K562 (cell line): Measurements from ENCODE around the gene PTRH1. TPM values are rescaled to one million over a fixed set of nuclear protein-coding genes. Genes with fewer than 3 reads are reported as not detected.
A peak's percentile ranks its signal among the peaks of the same experiment; 100 is the strongest.

ENCODE experiments used
- ATAC-seq: fragments of 200-7000 bp; cut with Tn5 transposase; 3 replicates; pipeline ENCODE4 v1.9.1; 2020; ENCODE audit warnings: moderate library complexity
- BruUV-seq: library from RNA; stranded (reverse); fragments of 400-500 nt; replicated peaks from 2 replicates; lab custom pipeline; 2021; lab: Mats Ljungman, UMichigan
- CTCF ChIA-PET: fragments of 300-600 bp; formaldehyde crosslinking; extraction: SDS; loops from one replicate; lab custom pipeline; 2021; ENCODE audit warnings: low intra/inter-chr PET ratio; lab: Yijun Ruan, JAX
- POLR2A ChIA-PET: fragments of 300-600, 350-650 bp; sonication (Branson Sonifier 250); formaldehyde crosslinking; extraction: SDS; loops from one replicate; lab custom pipeline; 2021; ENCODE audit warnings: antibody characterized with exemption, inconsistent platforms; lab: Yijun Ruan, JAX
- DNase-seq, 4 experiments: peaks; one replicate each; pipeline versions ENCODE4 v3.0.0 to v3.0.0-alpha.2; 2011 to 2018; ENCODE audit warnings: low spot score in 3 of 4, mixed read lengths in 3 of 4; ENCODE audit errors: extremely low read depth in 1 of 4
- FAIRE-seq: peaks from 2 replicates; lab custom pipeline; 2011; peaks lifted over from hg19 to GRCh38; lab: Jason Lieb, UNC
- H2AFZ ChIP-seq: 2 replicates; pipeline ENCODE4 v1.6.0; 2011; ENCODE audit warnings: low read depth, low read length, control low read depth, inconsistent platforms
- H3K27ac ChIP-seq: fragments of 200-600 bp; 3 replicates; pipeline ENCODE4 v1.8.0; 2011; ENCODE audit warnings: low read depth, mild to moderate bottlenecking, control low read depth, inconsistent platforms, low read length, moderate library complexity, mixed read lengths; ENCODE audit errors: extremely low read depth
- H3K27me3 ChIP-seq, 2 experiments: fragments of 300-600 bp in 1 of 2; 2 replicates in 1 of 2; 3 replicates in 1 of 2; pipeline versions ENCODE4 v1.6.0 to v1.8.0; 2011; ENCODE audit warnings: inconsistent platforms in 2 of 2, low read length in 2 of 2, mild to moderate bottlenecking in 1 of 2, mixed read lengths in 1 of 2, moderate library complexity in 1 of 2; ENCODE audit not compliant: control insufficient read depth in 2 of 2, insufficient read depth in 2 of 2
- H3K36me3 ChIP-seq: fragments of 300-600 bp; 3 replicates; pipeline ENCODE4 v1.8.0; 2011; ENCODE audit warnings: mild to moderate bottlenecking, low read length, inconsistent platforms; ENCODE audit not compliant: control insufficient read depth, insufficient read depth
- H3K4me1 ChIP-seq, 2 experiments: fragments of 200-600 bp in 1 of 2; replicated peaks in 1 of 2; 2 replicates in 1 of 2; 3 replicates in 1 of 2; pipeline versions ENCODE4 v1.5.1 to v1.8.0; 2011; ENCODE audit warnings: inconsistent platforms in 2 of 2, low read length in 2 of 2, mild to moderate bottlenecking in 1 of 2, mixed read lengths in 1 of 2, moderate library complexity in 1 of 2; ENCODE audit not compliant: control insufficient read depth in 2 of 2, insufficient read depth in 2 of 2
- H3K4me2 ChIP-seq: 2 replicates; pipeline ENCODE4 v1.6.1; 2011; ENCODE audit warnings: low read length, control low read depth, inconsistent platforms, mixed read lengths; ENCODE audit not compliant: insufficient read depth
- H3K4me3 ChIP-seq: fragments of 200-600 bp; sonication (generic), shearing (Covaris generic); 2 replicates; pipeline ENCODE4 v1.5.1; 2016; ENCODE audit warnings: control low read depth, inconsistent platforms
- H3K79me2 ChIP-seq: fragments of 200-600 bp; 3 replicates; pipeline ENCODE4 v1.8.0; 2011; ENCODE audit warnings: low read length, inconsistent platforms; ENCODE audit not compliant: control insufficient read depth, insufficient read depth
- H3K9ac ChIP-seq, 2 experiments: 2 replicates each; pipeline versions ENCODE4 v1.6.0 to v1.6.1; 2011; ENCODE audit warnings: low read depth in 2 of 2, low read length in 2 of 2, control low read depth in 1 of 2, inconsistent platforms in 1 of 2, mild to moderate bottlenecking in 1 of 2, mixed read lengths in 1 of 2; ENCODE audit not compliant: insufficient read depth in 1 of 2
- H3K9me1 ChIP-seq: one replicate; pipeline ENCODE4 v1.6.0; 2011; ENCODE audit warnings: inconsistent platforms, mild to moderate bottlenecking, low read length, moderate library complexity; ENCODE audit not compliant: control insufficient read depth, insufficient read depth
- H3K9me3 ChIP-seq: replicated peaks from 2 replicates; pipeline ENCODE4 v1.5.1; 2011; ENCODE audit warnings: low read depth, low read length, inconsistent platforms; ENCODE audit not compliant: control insufficient read depth, insufficient read depth
- H4K20me1 ChIP-seq: replicated peaks from 2 replicates; pipeline ENCODE4 v1.6.1; 2011; ENCODE audit warnings: low read length, inconsistent platforms, mixed read lengths; ENCODE audit not compliant: control insufficient read depth, insufficient read depth
- CREBBP ChIP-seq: IDR thresholded peaks from one replicate; pipeline ENCODE4 v1.6.1; 2012; ENCODE audit warnings: low read depth, mild to moderate bottlenecking, control low read depth, inconsistent platforms, low read length
- ESRRB ChIP-seq: fragments of 250-450 bp; sonication (Bioruptor Pico); IDR thresholded peaks from 2 replicates; pipeline ENCODE4 v1.5.0; 2020; ENCODE audit warnings: mild to moderate bottlenecking, moderate library complexity, borderline replicate concordance
- FOXJ3 ChIP-seq: sonication (generic); formaldehyde crosslinking; IDR thresholded peaks from 2 replicates; pipeline ENCODE4 v1.4.0; 2020; ENCODE audit warnings: mild to moderate bottlenecking, missing genetic modification reagents
- FOXK2 ChIP-seq, 2 experiments: fragments of 450-650 bp; IDR thresholded peaks in 1 of 2; conservative IDR thresholded peaks in 1 of 2; 2 replicates each; pipeline ENCODE4 v1.6.1; 2016; ENCODE audit warnings: low read depth in 2 of 2, mild to moderate bottlenecking in 1 of 2
- KAT2B ChIP-seq: IDR thresholded peaks from one replicate; pipeline ENCODE4 v1.6.1; 2012; ENCODE audit warnings: low read depth, mild to moderate bottlenecking, control low read depth, inconsistent platforms, low read length, moderate library complexity
- KAT7 ChIP-seq: sonication (generic); formaldehyde crosslinking; IDR thresholded peaks from 2 replicates; pipeline ENCODE4 v1.8.0; 2022; ENCODE audit warnings: missing genetic modification reagents, mild to moderate bottlenecking, borderline replicate concordance
- NCOA1 ChIP-seq: fragments of 450-650 bp; IDR thresholded peaks from 2 replicates; pipeline ENCODE4 v1.6.1; 2016; ENCODE audit warnings: low read depth
- PURB ChIP-seq: sonication (generic); formaldehyde crosslinking; IDR thresholded peaks from 2 replicates; pipeline ENCODE4 v1.9.0; 2021; ENCODE audit warnings: low read depth, mild to moderate bottlenecking, missing genetic modification reagents
- SRF ChIP-seq, 2 experiments: fragments of 250-450, 450-650 bp in 1 of 2; sonication (Bioruptor Pico) in 1 of 2; sonication (generic) in 1 of 2; formaldehyde crosslinking; IDR thresholded peaks; 2 replicates each; pipeline versions ENCODE4 v1.5.0 to v1.5.1; 2020 to 2022; ENCODE audit warnings: mild to moderate bottlenecking in 1 of 2, missing genetic modification reagents in 1 of 2
- TEAD1 ChIP-seq, 2 experiments: fragments of 450-650 bp in 1 of 2; sonication (generic) in 1 of 2; formaldehyde crosslinking; IDR thresholded peaks; 2 replicates each; pipeline versions ENCODE4 v1.4.0 to v1.8.0; 2020 to 2022; ENCODE audit warnings: mild to moderate bottlenecking in 2 of 2, missing genetic modification reagents in 1 of 2
- ZNF184 ChIP-seq: sonication (generic); formaldehyde crosslinking; IDR thresholded peaks from 2 replicates; pipeline ENCODE4 v1.5.0; 2020; ENCODE audit warnings: missing genetic modification reagents
- ZNF274 ChIP-seq: IDR thresholded peaks from 2 replicates; pipeline ENCODE4 v1.6.1; 2011; ENCODE audit warnings: low read depth, mild to moderate bottlenecking, low read length, moderate library complexity, borderline replicate concordance
- ZNF695 ChIP-seq: fragments of 450-650 bp; formaldehyde crosslinking; IDR thresholded peaks from 2 replicates; pipeline ENCODE4 v1.4.0; 2020; ENCODE audit warnings: mild to moderate bottlenecking, moderate library complexity
- WGBS: fragments of 100-300 bp; shearing (Covaris generic); methylation state at CpG from one replicate; pipeline ENCODE4 v1.1.6; 2016; ENCODE audit warnings: low coverage, mixed read lengths; ENCODE audit not compliant: insufficient coverage; ENCODE audit errors: missing lambda C conversion rate; 5-methylcytosine and 5-hydroxymethylcytosine counted together
- in situ Hi-C: fragments of 300-500 bp; cut with MboI; formaldehyde crosslinking; loops from 4 replicates; pipeline ENCODE4 v1.15.0; 2018; ENCODE audit warnings: inconsistent platforms, mixed read lengths
- intact Hi-C: fragments of 100-400 bp; cut with micrococcal nuclease; formaldehyde crosslinking; loops from 2 replicates; pipeline ENCODE4 v1.14.2; 2022
- polyA plus RNA-seq, 8 experiments: library from polyadenylated mRNA; depleted of rRNA in 4 of 8; stranded (reverse) in 5 of 8; unstranded in 3 of 8; fragments of >200 nt; fragmentation: Nextera tagmentation in 2 of 8; fragmentation: Illumina TruSeq in 1 of 8; extraction: Ambion mirVana in 2 of 8; extraction: Trizol in 1 of 8; gene quantifications; 2 replicates each; pipeline versions ENCODE4 v1.2.1 to v1.2.3, GENCODE V29; 2011 to 2014; ENCODE audit warnings: inconsistent platforms in 1 of 8, missing spikeins in 1 of 8
- total RNA-seq, 7 experiments: library from RNA; depleted of rRNA in 6 of 7; stranded (reverse); fragments of >200 nt in 6 of 7; fragmentation: Illumina TruSeq in 2 of 7; extraction: Trizol in 2 of 7; gene quantifications; 2 replicates each; pipeline versions ENCODE4 v1.2.1 to v1.2.3, GENCODE V29; 2011 to 2021; ENCODE audit warnings: low replicate concordance in 1 of 7
- TF ChIP-seq, protein P1 (sequence below): IDR thresholded peaks from 2 replicates; pipeline ENCODE4 v1.6.1; 2014; ENCODE audit warnings: antibody characterized with exemption
- TF ChIP-seq, protein P2 (sequence below): conservative IDR thresholded peaks from 2 replicates; pipeline ENCODE4 v1.6.1; 2011; ENCODE audit warnings: low read depth, mild to moderate bottlenecking, low read length; ENCODE audit not compliant: control insufficient read depth
- TF ChIP-seq, protein P3 (sequence below): sonication (generic); formaldehyde crosslinking; IDR thresholded peaks from 2 replicates; pipeline ENCODE4 v1.8.1; 2023; ENCODE audit warnings: mild to moderate bottlenecking, missing genetic modification reagents

PTRH1 gene
- total and polyA plus RNA-seq, 9 of the 15 experiments (the other 6 are each of a cell fraction or from before 2014, with no cell fraction given): 0.63 to 43.1 (median 5.7) TPM

DNA sequence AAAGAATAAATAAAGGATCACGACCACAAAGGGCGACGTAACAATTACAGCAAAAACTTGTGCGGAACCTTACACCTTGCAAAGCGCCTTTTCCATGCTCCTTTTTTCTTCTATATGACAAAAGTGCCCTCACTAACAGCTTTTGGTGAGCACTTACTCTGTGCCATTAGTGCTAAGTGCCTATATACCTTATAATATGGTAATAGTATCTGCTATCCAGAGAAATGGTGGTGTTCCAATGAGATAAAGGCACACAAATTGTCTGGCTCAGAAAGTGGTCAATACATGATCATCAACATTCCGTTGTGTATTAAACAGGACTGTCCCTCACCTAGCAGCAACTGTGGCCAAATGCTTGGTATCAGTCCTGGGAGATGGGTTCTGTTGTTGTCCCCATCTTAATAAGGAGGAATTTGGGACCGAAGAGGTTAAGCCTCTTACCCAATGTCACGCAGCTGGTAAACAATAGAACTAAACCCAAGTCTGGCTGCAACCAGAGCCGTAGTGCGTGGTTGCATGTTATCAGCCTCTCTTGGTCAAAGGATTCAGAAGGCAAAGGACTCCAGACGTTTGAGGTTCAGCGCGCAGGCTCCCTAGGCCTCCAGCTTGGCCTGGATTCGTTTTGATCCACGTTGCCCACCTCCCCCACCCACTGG is 20.2 kb upstream of the PTRH1 start:
- intact Hi-C loops (loop anchor here (1.0 to 10.0 kb wide), 7 partner anchors 50 to 299 kb away; no protein-coding TSS in a partner anchor), in situ Hi-C loops (loop anchor here (5.0 to 10.0 kb wide), 5 partner anchors 47 to 233 kb away; partner anchors contain the start of gene ST6GALNAC4)
- no peaks in the 10 kb centered on the region for H3K9me1 ChIP-seq
- H3K4me2 ChIP-seq: no peak overlapping the region; the same call in 1 of the 2 replicates
- WGBS: 9% methylated on average over 15 of the region's 15 CpGs
- H2AFZ ChIP-seq: no peak overlapping the region
- H3K4me1 ChIP-seq: peaks cover 10 to 42% of the 10 kb centered on the region in 2 experiments
- H3K27me3 ChIP-seq: no peaks in the 10 kb centered on the region
- no peak overlapping the region for H3K27ac ChIP-seq
- POLR2A ChIA-PET: interaction anchor here (0.6 to 1.4 kb wide), 6 partner anchors 12 to 183 kb away, joined by 3 to 6 read pairs (median 3); no protein-coding TSS in a partner anchor
- H3K4me3 ChIP-seq: peak overlapping the region; percentile 74; the same call in 1 of the 2 replicates
- CTCF ChIA-PET: interaction anchor here (0.6 to 3.4 kb wide), 10 partner anchors 49 to 530 kb away, joined by 3 to 49 read pairs (median 10); partner anchors contain the start of genes CDK9 and ST6GALNAC4
- no peaks in the 10 kb centered on the region for H3K36me3 ChIP-seq
- peaks cover 4% of the 10 kb centered on the region; the same call in 2 of the 3 replicates for H3K79me2 ChIP-seq
- no TSS peak for BruUV-seq
- DNase-seq (no peak), ATAC-seq (no peak), FAIRE-seq (no peak)
- no peaks in the 10 kb centered on the region; the same call in 1 of the 2 replicates for H4K20me1 ChIP-seq
- H3K9ac ChIP-seq: 0 out of 4 replicates have a peak overlapping the region, but pooled peaks of 1 of the 2 experiments have one; percentile 12
- H3K9me3 ChIP-seq: no peaks in the 10 kb centered on the region
- no peak for TF ChIP-seq KAT2B
- TF ChIP-seq FOXK2 (conservative IDR thresholded peaks at IDR 0.05 in 1 of 2, IDR thresholded peaks at IDR 0.05 in 1 of 2; ENCODE audit: low read depth in 2 of 2): peak; percentile 38 to 40; a peak in 1 of 4 replicates
- TF ChIP-seq, protein P1, sequence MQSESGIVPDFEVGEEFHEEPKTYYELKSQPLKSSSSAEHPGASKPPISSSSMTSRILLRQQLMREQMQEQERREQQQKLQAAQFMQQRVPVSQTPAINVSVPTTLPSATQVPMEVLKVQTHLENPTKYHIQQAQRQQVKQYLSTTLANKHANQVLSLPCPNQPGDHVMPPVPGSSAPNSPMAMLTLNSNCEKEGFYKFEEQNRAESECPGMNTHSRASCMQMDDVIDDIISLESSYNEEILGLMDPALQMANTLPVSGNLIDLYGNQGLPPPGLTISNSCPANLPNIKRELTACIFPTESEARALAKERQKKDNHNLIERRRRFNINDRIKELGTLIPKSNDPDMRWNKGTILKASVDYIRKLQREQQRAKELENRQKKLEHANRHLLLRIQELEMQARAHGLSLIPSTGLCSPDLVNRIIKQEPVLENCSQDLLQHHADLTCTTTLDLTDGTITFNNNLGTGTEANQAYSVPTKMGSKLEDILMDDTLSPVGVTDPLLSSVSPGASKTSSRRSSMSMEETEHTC: no peak
- no peak for TF ChIP-seq PURB (CRISPR knock-in tag)
- TF ChIP-seq SRF (CRISPR knock-in tag; IDR thresholded peaks at IDR 0.05): no peak
- TF ChIP-seq TEAD1 (CRISPR knock-in tag; IDR thresholded peaks at IDR 0.05): no peak
- no peak for TF ChIP-seq KAT7
- TF ChIP-seq, protein P2, sequence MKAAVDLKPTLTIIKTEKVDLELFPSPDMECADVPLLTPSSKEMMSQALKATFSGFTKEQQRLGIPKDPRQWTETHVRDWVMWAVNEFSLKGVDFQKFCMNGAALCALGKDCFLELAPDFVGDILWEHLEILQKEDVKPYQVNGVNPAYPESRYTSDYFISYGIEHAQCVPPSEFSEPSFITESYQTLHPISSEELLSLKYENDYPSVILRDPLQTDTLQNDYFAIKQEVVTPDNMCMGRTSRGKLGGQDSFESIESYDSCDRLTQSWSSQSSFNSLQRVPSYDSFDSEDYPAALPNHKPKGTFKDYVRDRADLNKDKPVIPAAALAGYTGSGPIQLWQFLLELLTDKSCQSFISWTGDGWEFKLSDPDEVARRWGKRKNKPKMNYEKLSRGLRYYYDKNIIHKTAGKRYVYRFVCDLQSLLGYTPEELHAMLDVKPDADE: no peak
- no peak for TF ChIP-seq ZNF274
- TF ChIP-seq, protein P3, sequence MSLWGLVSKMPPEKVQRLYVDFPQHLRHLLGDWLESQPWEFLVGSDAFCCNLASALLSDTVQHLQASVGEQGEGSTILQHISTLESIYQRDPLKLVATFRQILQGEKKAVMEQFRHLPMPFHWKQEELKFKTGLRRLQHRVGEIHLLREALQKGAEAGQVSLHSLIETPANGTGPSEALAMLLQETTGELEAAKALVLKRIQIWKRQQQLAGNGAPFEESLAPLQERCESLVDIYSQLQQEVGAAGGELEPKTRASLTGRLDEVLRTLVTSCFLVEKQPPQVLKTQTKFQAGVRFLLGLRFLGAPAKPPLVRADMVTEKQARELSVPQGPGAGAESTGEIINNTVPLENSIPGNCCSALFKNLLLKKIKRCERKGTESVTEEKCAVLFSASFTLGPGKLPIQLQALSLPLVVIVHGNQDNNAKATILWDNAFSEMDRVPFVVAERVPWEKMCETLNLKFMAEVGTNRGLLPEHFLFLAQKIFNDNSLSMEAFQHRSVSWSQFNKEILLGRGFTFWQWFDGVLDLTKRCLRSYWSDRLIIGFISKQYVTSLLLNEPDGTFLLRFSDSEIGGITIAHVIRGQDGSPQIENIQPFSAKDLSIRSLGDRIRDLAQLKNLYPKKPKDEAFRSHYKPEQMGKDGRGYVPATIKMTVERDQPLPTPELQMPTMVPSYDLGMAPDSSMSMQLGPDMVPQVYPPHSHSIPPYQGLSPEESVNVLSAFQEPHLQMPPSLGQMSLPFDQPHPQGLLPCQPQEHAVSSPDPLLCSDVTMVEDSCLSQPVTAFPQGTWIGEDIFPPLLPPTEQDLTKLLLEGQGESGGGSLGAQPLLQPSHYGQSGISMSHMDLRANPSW: peak; percentile 72; the same call in 1 of the 2 replicates
- peak; percentile 90 for TF ChIP-seq FOXJ3 (CRISPR knock-in tag)
- no peak for TF ChIP-seq ZNF695 (CRISPR knock-in tag)
- no peak for TF ChIP-seq CREBBP
- TF ChIP-seq NCOA1: no peak
- no peak for TF ChIP-seq ESRRB (CRISPR knock-in tag)
- no peak for TF ChIP-seq ZNF184 (CRISPR knock-in tag)
